Esophagus (tissue), 2 donors: ENCODE data around the gene HS6ST2. TPM values are rescaled to one million over a fixed set of nuclear protein-coding genes. Genes with fewer than 3 reads are reported as not detected.

Experiments
- H3K27ac ChIP-seq, 2 donors: one replicate each; pipeline ENCODE4 v1.5.1; 2013; ENCODE audit warnings: low read depth in 2 of 2, mild to moderate bottlenecking in 2 of 2, inconsistent platforms in 1 of 2, low read length in 1 of 2, moderate library complexity in 1 of 2
- H3K27me3 ChIP-seq, 2 donors: one replicate each; pipeline ENCODE4 v1.6.1; 2013; ENCODE audit warnings: low read length in 2 of 2, control low read depth in 1 of 2, mild to moderate bottlenecking in 1 of 2; ENCODE audit not compliant: insufficient read depth in 2 of 2, control insufficient read depth in 1 of 2
- H3K36me3 ChIP-seq, 2 donors: one replicate each; pipeline ENCODE4 v1.6.1; 2013; ENCODE audit warnings: low read length in 1 of 2; ENCODE audit not compliant: control insufficient read depth in 2 of 2, insufficient read depth in 2 of 2
- H3K4me1 ChIP-seq, 2 donors: one replicate each; pipeline ENCODE4 v1.6.1; 2013; ENCODE audit warnings: low read length in 1 of 2; ENCODE audit not compliant: control insufficient read depth in 2 of 2, insufficient read depth in 2 of 2
- H3K4me3 ChIP-seq, 2 donors: one replicate each; pipeline ENCODE4 v1.5.1; 2013; ENCODE audit warnings: low read length in 2 of 2, mild to moderate bottlenecking in 2 of 2, low read depth in 1 of 2, moderate library complexity in 1 of 2
- H3K9me3 ChIP-seq, 2 donors: one replicate each; pipeline ENCODE4 v1.6.1; 2013; ENCODE audit warnings: mild to moderate bottlenecking in 2 of 2, low read depth in 1 of 2, low read length in 1 of 2, moderate library complexity in 1 of 2; ENCODE audit not compliant: control insufficient read depth in 2 of 2, insufficient read depth in 1 of 2
- WGBS, 2 donors: extraction: QIAGEN DNeasy Blood & Tissue Kit; methylation state at CpG; one replicate each; pipeline ENCODE4 v1.1.7; 2013; 5-methylcytosine and 5-hydroxymethylcytosine counted together
- polyA plus RNA-seq, 2 donors: library from polyadenylated mRNA; stranded (reverse); fragments of 200-250 nt; gene quantifications; one replicate each; pipeline ENCODE4 v1.2.3, GENCODE V29; 2013
- donor health status: healthy with polysubstance abuse.
- donor health status: Bipolar disorder and iron deficiency.

The HS6ST2 gene
- polyA plus RNA-seq, 2 donors, result 0.81 to 2.8 TPM

DNA sequence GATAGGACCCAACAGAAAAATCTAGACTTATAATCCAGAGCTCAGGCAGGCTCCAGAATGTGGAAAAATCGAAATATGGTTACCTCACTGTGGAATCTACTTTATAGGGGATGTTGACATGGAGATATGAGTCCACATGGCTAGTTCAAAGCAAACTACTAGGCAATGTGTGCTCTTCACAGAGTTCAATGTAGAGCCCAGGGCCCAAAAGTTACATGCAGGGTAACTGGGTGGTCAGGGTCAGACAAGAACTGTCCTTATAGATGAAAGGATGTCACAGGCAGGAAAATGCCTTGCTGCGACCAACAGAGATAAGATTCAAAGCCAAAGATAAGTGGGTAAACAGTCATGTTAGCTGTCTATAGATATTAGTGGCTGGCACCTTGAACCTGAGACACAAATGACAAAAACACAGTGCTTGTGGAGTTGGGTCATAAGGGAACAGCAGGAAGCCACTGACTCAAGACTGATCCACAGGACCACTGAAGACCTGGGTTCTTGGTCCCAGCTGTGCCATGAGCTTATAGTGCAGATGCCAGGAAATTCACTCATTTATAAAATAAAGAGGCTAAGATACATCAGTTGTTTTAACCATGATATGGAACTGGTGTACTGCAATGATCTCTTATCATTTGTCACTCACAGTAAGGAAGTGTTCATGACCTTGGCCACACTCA lies 367.9 kb downstream of the HS6ST2 start:
- Histone ChIP-seq H3K36me3 (no peaks in the 10 kb centered on the region), H3K9me3 (no peaks in the 10 kb centered on the region), H3K27ac (no peak overlapping the region), H3K4me1 (no peaks in the 10 kb centered on the region), H3K4me3 (no peak overlapping the region), H3K27me3 (peaks cover 0 to 3% of the 10 kb centered on the region in 2 donors)
- WGBS, 2 donors, result 53 to 80% methylated on average over 2 of the region's 2 CpGs

DNA sequence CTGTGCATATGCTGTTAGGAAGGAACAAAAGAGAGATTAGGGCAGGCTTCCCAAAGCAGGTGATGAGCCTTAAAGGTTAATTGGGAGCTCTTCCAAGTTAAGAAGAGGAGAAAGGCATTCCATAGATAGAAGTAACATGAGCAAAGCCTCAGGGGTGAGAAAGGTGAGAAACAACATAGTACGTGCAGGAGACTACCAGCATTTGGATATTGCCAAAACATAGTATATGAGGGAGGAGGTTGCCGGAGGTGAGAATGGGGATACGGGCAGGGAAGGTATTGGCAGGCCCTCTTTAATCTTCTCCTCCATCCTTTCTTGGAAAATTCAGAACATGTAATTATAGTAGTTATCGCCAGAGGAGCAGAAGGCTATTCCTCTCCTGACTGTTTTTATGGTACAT lies 373.5 kb downstream of the HS6ST2 start:
- Histone ChIP-seq H3K36me3 (no peaks in the 10 kb centered on the region), H3K4me3 (no peak overlapping the region), H3K27ac (no peak overlapping the region), H3K4me1 (no peaks in the 10 kb centered on the region), H3K9me3 (no peaks in the 10 kb centered on the region), H3K27me3 (peaks cover 0 to 3% of the 10 kb centered on the region in 2 donors)
- 80 to 85% methylated on average over 4 of the region's 4 CpGs for WGBS, 2 donors

DNA sequence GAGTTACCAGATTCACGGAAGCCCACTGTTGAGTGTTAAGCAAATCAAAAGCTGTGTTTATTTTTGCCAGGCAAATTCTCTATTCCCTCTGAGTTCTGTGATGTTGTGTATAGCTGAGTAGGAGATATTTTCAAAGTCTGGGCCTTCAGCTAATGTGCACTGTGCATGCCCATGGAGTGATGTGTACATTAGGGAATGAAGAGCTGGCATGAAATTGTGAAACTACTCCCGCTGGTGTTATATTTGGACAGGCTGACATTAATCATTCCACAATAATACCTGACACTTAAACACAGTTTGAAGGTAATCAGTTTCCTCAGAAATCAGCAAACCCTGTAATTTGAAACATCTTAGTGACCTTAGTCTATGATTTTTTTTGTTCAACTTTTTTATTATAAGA lies 381.5 kb downstream of the HS6ST2 start:
- Histone ChIP-seq H3K27me3 (peaks cover 0 to 3% of the 10 kb centered on the region in 2 donors), H3K27ac (no peak overlapping the region), H3K4me1 (no peaks in the 10 kb centered on the region), H3K4me3 (no peak overlapping the region), H3K36me3 (no peaks in the 10 kb centered on the region), H3K9me3 (no peaks in the 10 kb centered on the region)
- WGBS, 2 donors, result 35 to 51% methylated on average over 2 of the region's 2 CpGs

Other genes starting within 250 kb of the HS6ST2 start
- gene USP26, start 138.5 kb upstream of the HS6ST2 start, polyA plus RNA-seq, result not detected